ENCODE measurements around the gene NIT1.

- TF ChIP-seq CTCF (conservative IDR thresholded peaks at IDR 0.05; ENCODE audit: low read length) (no peak), EZH2phosphoT487 (IDR thresholded peaks at IDR 0.05; ENCODE audit: borderline replicate concordance) (no peak)
Measured at GRCh38 chr1:161091093-161091492, 26.8 kb upstream of the NIT1 start.
